CD4-positive, alpha-beta T cell treated with Interleukin-6 at 100 ng/mL for 8 hours (primary cell): Measurements from ENCODE around the gene CLCF1.
"Not testable (repeated sequence)": the region's sequence is repeated elsewhere in the genome, so short reads cannot be mapped to it uniquely, and the experiment has no call there.

Experiments used
- DNase-seq: peaks from one replicate; pipeline ENCODE4 v3.0.0-alpha.2; 2020; ENCODE audit warnings: mixed read lengths, low spot score

Gene CLCF1

GRCh38 chr11:67408437-67409200 is 35.2 kb upstream of the CLCF1 start:
- no peak for DNase-seq

- DNase-seq = no peak
Measured at GRCh38 chr11:67407688-67408163, 34.3 kb upstream of the CLCF1 start.

GRCh38 chr11:67406969-67407687 is 33.7 kb upstream of the CLCF1 start:
- DNase-seq = no peak

- DNase-seq = no peak
Measured at GRCh38 chr11:67406420-67406968, 33.1 kb upstream of the CLCF1 start.

GRCh38 chr11:67405688-67406339 is 32.4 kb upstream of the CLCF1 start:
- no peak for DNase-seq

GRCh38 chr11:67405196-67405567 is 31.8 kb upstream of the CLCF1 start:
- DNase-seq = no peak

- peak; percentile 59 for DNase-seq
Measured at GRCh38 chr11:67404515-67405195, 31.3 kb upstream of the CLCF1 start.

- DNase-seq = not testable (repeated sequence)
Measured at GRCh38 chr11:67403085-67403484, 29.7 kb upstream of the CLCF1 start.

GRCh38 chr11:67402192-67402839 is 28.9 kb upstream of the CLCF1 start:
- DNase-seq = not testable (repeated sequence)

- peak; percentile 90 for DNase-seq
Measured at GRCh38 chr11:67401495-67402191, 28.2 kb upstream of the CLCF1 start, which contains the start of gene PPP1CA. PPP1CA (minus strand) TSS chr11:67401858; CDS start chr11:67401782, 76 bp downstream.

GRCh38 chr11:67400942-67401494 is 27.6 kb upstream of the CLCF1 start:
- no peak for DNase-seq

GRCh38 chr11:67400251-67400941 is 27.0 kb upstream of the CLCF1 start:
- no peak for DNase-seq

- no peak for DNase-seq
Measured at GRCh38 chr11:67398661-67399563, 25.5 kb upstream of the CLCF1 start.

GRCh38 chr11:67397986-67398660 is 24.7 kb upstream of the CLCF1 start:
- DNase-seq = no peak

- no peak for DNase-seq
Measured at GRCh38 chr11:67397536-67397935, 24.1 kb upstream of the CLCF1 start.

- DNase-seq = no peak
Measured at GRCh38 chr11:67396587-67397389, 23.4 kb upstream of the CLCF1 start.

- no peak for DNase-seq
Measured at GRCh38 chr11:67396259-67396581, 22.8 kb upstream of the CLCF1 start.
